GM12874 (cell line): ENCODE data around the gene NAA15.

Source experiments
- CTCF ChIP-seq: IDR thresholded peaks from 2 replicates; pipeline ENCODE4 v1.5.1; 2011; ENCODE audit warnings: low read depth, mild to moderate bottlenecking, control low read depth, low read length, moderate library complexity; ENCODE audit not compliant: insufficient read depth

The NAA15 gene

GRCh38 chr4:139450586-139450985 lies 149.3 kb downstream of the NAA15 start:
- no peak for TF ChIP-seq CTCF

GRCh38 chr4:139451997-139452396 lies 150.7 kb downstream of the NAA15 start:
- no peak for TF ChIP-seq CTCF

DNA sequence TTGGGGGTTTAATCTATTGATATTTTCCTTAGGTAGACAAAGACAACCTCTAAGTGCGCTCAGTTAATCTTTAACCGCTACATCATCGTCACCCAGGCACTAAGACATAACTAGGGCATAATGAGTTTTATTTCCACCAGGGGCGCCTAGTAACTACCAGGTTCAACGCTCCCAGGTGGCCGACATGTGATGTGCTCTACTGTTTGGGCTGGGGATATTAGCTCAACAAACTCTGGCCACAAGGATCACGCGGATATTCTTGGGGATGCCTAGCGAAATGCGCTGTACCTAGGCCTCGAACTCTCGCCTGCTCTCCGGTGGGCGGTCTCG lies 151.7 kb downstream of the NAA15 start:
- no peak for TF ChIP-seq CTCF

GRCh38 chr4:139453371-139454110 lies 152.2 kb downstream of the NAA15 start:
- peak; percentile 18 for TF ChIP-seq CTCF

GRCh38 chr4:139454111-139455045 lies 153.1 kb downstream of the NAA15 start, which contains the start of gene RAB33B:
Gene RAB33B (plus strand): TSS chr4:139454121. CDS start chr4:139454196, 75 bp downstream.
- TF ChIP-seq CTCF = no peak

GRCh38 chr4:139455126-139455538 lies 153.8 kb downstream of the NAA15 start:
- TF ChIP-seq CTCF = no peak

GRCh38 chr4:139457318-139457717 lies 156.0 kb downstream of the NAA15 start:
- TF ChIP-seq CTCF = no peak
